ENCODE data around the gene INPP4B.

Gene INPP4B

GRCh38 chr4:142846729-142847596, 862 bp upstream of the INPP4B start:
- DNase-seq (ENCODE audit: insufficient read length, low spot score) (no peak), FAIRE-seq (no peak)

GRCh38 chr4:142845293-142846107, 601 bp downstream of the INPP4B start:
- no peak for DNase-seq (ENCODE audit: insufficient read length, low spot score)
- no peak for TF ChIP-seq POLR2A (IDR thresholded peaks at IDR 0.05; ENCODE audit: low read depth, low read length)
- FAIRE-seq: no peak

More at GRCh38 chr4:142846729-142847596, 862 bp upstream of the INPP4B start:
- no peak for TF ChIP-seq POLR2A (IDR thresholded peaks at IDR 0.05; ENCODE audit: low read depth, low read length)

DNA sequence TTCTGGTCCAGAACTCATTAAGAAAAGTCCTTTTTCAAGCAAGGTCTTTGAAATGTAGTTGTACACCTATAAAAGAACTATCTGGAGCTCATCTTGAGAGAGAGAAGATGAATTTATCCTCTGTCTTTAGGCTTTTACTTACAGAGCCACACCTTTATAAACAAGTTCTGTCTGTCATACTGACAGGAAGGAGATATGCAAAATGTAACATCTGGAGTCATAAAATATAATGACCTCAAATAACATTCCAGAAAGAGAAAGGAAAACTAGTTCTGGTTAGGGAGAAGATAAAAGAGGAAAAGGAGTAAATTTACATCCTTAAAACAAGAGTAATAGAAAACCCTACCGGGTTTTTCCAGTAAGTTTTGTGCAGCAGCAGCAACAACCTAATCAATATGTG, 1.3 kb downstream of the INPP4B start:
- DNase-seq (ENCODE audit: insufficient read length, low spot score): no peak
- no peak for FAIRE-seq
- TF ChIP-seq POLR2A (IDR thresholded peaks at IDR 0.05; ENCODE audit: low read depth, low read length): no peak

- TF ChIP-seq POLR2A (IDR thresholded peaks at IDR 0.05; ENCODE audit: low read depth, low read length): no peak
- FAIRE-seq (no peak), DNase-seq (ENCODE audit: insufficient read length, low spot score) (no peak)
These were observed 5.5 kb downstream of the INPP4B start for GRCh38 chr4:142840516-142841123.

- TF ChIP-seq POLR2A (IDR thresholded peaks at IDR 0.05; ENCODE audit: low read depth, low read length): no peak
- no peak for DNase-seq (ENCODE audit: insufficient read length, low spot score)
These were observed 7.3 kb downstream of the INPP4B start for GRCh38 chr4:142838778-142839177.

GRCh38 chr4:142832022-142832421, 14.1 kb downstream of the INPP4B start:
- TF ChIP-seq POLR2A (IDR thresholded peaks at IDR 0.05; ENCODE audit: low read depth, low read length): no peak
- FAIRE-seq (no peak), DNase-seq (ENCODE audit: insufficient read length, low spot score) (no peak)

More at GRCh38 chr4:142838778-142839177, 7.3 kb downstream of the INPP4B start:
- peak; percentile 23 for FAIRE-seq

DNA sequence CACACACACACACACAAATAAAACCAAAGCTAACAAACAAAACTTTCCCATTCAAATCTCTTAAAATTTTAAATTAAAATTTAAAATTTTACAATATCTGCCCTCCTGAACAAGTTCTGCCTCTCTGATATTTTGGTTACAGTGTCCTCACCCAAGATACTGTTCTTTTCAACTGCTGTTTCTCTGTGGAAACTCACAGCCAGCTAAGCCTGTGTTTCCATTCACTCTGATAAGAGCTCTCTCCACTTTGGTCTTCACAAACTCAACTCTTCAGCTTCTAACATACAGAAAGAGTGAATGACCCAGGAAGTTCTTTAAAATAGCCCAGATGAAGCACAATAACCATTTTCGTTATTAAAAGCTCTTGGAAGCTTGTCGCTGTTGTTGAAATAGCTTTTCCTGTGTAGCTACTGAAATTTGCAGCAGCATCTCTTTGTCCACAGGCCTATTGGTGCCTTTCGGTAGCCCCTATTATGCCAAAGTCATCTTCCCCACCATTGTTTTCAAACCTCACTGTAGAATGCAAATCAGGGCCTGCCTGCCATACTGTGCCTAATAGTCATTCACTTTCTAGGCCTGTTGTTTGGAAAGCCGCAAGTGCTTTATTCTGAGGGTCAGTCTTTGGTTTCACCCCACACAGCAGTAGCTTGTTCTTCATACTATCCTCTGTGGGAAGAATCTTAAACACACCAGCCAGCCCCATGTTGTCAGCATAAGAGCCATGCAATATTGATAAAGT, 19.4 kb downstream of the INPP4B start:
- DNase-seq (ENCODE audit: insufficient read length, low spot score) (no peak), FAIRE-seq (no peak)
- TF ChIP-seq POLR2A (IDR thresholded peaks at IDR 0.05; ENCODE audit: low read depth, low read length): no peak

DNA sequence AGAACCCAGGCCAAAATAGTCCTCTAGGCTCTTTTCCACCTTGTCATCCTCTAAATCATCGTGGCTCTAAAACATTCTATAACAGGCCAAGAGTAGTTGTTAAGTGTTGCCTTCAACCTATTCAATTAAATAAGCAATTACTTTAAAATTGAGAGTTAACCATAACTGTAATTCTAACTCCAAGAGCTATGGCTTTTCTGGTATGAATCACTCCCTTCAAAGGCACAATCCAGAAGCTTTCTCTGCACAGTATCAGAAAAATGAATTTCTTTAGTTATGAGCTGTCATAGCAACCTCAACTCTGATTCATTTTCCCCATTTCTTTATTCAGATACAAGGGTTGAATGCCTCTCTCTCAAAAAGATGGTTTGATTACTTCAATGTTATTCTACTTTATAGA, 21.7 kb downstream of the INPP4B start:
- DNase-seq (ENCODE audit: insufficient read length, low spot score) (no peak), FAIRE-seq (no peak)
- TF ChIP-seq POLR2A (IDR thresholded peaks at IDR 0.05; ENCODE audit: low read depth, low read length): no peak

DNA sequence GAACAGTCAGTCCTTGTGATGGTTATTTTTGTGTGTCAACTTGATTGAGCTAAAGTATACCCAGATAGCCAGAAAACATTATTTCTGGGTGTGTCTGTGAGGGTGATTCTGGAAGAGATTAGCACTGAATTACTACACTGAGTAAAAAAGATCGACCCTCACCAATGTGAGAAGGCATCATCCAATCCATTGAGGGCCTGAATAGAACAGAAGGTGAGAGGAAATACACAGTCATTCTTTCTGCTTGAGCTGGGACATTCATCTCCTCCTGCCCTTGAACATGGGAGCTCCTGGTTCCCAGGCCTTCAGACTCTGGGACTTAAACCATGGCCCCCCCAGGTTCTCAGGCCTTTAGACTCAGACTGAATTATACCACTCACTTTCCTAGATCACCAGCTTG, 22.3 kb downstream of the INPP4B start:
- no peak for FAIRE-seq
- DNase-seq (ENCODE audit: insufficient read length, low spot score): no peak
- TF ChIP-seq POLR2A (IDR thresholded peaks at IDR 0.05; ENCODE audit: low read depth, low read length): no peak

GRCh38 chr4:142818476-142818875, 27.6 kb downstream of the INPP4B start:
- DNase-seq (ENCODE audit: insufficient read length, low spot score) (no peak), FAIRE-seq (no peak)
- no peak for TF ChIP-seq POLR2A (IDR thresholded peaks at IDR 0.05; ENCODE audit: low read depth, low read length)

GRCh38 chr4:142818031-142818430, 28.1 kb downstream of the INPP4B start:
- FAIRE-seq (no peak), DNase-seq (ENCODE audit: insufficient read length, low spot score) (no peak)
- no peak for TF ChIP-seq POLR2A (IDR thresholded peaks at IDR 0.05; ENCODE audit: low read depth, low read length)

DNA sequence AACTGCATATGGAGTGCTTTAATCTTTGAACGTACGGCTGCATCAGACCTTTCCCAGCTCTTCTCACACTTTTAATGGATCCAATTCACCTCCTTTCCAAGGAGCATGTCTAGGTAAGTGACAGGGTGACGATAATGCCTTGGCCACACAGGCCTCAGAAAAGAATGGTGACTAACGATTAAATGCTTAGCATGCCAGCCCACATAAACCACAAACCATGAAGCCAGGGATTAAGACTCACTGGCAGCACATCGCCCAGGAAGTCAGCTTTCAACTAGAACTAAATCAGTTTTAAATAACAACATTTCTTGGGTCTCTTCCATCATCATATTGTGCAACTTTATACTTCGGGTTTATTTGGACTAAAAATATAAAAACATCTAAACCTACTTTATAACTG, 28.7 kb downstream of the INPP4B start:
- peak; percentile 14 for DNase-seq (ENCODE audit: insufficient read length, low spot score)
- TF ChIP-seq POLR2A (IDR thresholded peaks at IDR 0.05; ENCODE audit: low read depth, low read length): no peak
- peak; percentile 99 for FAIRE-seq

- FAIRE-seq (no peak), DNase-seq (ENCODE audit: insufficient read length, low spot score) (no peak)
These were observed 30.3 kb downstream of the INPP4B start for GRCh38 chr4:142815834-142816233.

More at GRCh38 chr4:142815834-142816233, 30.3 kb downstream of the INPP4B start:
- TF ChIP-seq POLR2A (IDR thresholded peaks at IDR 0.05; ENCODE audit: low read depth, low read length): no peak

All from H54 (cell line).